ENCODE measurements around the gene RPS6KA5.

RPS6KA5 gene

DNA sequence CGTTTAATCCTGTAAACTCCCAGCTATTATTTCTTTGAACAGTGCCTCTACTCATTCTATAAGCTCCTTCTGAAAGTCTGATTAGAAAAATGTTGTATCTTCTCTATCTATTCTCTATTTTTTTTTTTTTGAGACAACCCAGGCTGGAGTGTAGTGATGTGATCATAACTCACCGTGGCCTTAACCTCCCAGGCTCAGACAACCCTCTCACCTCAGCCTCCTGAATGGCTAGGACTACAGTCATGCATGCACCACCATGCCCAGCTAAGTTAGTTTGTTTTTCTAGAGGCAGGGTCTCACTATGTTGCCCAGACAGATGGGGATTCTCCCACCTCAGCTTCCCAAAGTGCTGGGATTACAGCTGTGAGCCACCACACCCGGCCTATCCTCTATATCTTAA lies 66.6 kb downstream of the RPS6KA5 start:
- TF ChIP-seq, protein P1, sequence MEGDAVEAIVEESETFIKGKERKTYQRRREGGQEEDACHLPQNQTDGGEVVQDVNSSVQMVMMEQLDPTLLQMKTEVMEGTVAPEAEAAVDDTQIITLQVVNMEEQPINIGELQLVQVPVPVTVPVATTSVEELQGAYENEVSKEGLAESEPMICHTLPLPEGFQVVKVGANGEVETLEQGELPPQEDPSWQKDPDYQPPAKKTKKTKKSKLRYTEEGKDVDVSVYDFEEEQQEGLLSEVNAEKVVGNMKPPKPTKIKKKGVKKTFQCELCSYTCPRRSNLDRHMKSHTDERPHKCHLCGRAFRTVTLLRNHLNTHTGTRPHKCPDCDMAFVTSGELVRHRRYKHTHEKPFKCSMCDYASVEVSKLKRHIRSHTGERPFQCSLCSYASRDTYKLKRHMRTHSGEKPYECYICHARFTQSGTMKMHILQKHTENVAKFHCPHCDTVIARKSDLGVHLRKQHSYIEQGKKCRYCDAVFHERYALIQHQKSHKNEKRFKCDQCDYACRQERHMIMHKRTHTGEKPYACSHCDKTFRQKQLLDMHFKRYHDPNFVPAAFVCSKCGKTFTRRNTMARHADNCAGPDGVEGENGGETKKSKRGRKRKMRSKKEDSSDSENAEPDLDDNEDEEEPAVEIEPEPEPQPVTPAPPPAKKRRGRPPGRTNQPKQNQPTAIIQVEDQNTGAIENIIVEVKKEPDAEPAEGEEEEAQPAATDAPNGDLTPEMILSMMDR (IDR thresholded peaks at IDR 0.05; ENCODE audit: insufficient read depth, low read depth, low read length, missing control alignments), result no peak
- H3K4me3 ChIP-seq (ENCODE audit: low read depth, low read length), result no peak overlapping the region
- DNase-seq (ENCODE audit: low read depth), result no peak

DNA sequence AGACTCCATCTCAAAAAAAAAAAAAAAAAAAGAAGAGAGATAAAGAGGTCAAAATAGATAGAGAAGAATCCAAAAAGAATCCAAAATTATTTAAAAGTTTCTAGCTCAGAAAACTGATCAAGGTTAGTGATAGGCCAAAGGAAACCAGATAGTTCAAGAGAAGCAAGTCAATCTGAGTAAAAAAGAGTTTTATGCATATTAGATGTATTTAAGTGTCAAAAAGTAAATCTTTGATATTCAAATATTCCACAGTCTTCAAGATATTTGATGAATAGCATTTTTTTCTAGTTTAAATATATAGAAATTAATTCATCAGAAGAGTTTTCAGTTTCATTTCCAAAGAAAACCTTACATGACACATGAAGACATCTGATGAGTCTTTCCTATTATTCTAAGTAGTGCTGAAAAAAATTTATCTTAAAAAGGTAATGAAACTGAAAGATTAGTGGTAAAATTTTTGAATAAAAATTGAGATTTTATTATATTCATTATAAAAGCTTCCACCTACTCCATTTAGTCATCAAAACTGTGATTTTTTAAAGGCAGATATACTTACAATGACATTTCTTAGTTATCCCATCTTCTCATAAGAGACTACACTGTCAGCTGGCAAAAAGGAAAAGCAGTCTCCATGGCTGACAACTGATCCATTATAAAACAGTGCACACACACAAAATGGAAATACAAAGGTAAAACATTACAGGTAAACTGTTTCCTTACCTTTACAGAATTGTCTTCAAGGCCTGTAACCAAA lies 68.6 kb downstream of the RPS6KA5 start:
- no peak for DNase-seq (ENCODE audit: low read depth)
- H3K4me3 ChIP-seq (ENCODE audit: low read depth, low read length), result no peak overlapping the region
- TF ChIP-seq, protein P1 (IDR thresholded peaks at IDR 0.05; ENCODE audit: insufficient read depth, low read depth, low read length, missing control alignments), result no peak

DNA sequence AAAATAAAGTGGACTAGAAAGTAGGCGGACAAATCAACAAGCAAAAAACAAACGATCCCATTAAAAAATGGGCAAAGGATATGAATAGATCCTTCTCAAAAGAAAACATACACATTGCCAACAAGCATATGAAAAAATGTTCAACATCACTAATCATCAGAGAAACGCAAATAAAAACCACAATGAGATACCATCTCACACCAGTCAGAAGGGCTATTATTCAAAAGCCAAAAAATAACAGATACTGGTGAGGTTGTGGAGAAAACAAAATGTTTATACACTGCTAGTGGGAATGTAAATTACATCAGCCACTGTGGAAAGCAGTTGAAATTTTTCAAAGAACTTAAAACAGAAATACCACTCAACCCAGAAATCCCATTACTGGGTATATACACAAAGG lies 70.3 kb downstream of the RPS6KA5 start:
- DNase-seq (ENCODE audit: low read depth), result no peak
- TF ChIP-seq, protein P1 (IDR thresholded peaks at IDR 0.05; ENCODE audit: insufficient read depth, low read depth, low read length, missing control alignments), result no peak
- no peak overlapping the region for H3K4me3 ChIP-seq (ENCODE audit: low read depth, low read length)

DNA sequence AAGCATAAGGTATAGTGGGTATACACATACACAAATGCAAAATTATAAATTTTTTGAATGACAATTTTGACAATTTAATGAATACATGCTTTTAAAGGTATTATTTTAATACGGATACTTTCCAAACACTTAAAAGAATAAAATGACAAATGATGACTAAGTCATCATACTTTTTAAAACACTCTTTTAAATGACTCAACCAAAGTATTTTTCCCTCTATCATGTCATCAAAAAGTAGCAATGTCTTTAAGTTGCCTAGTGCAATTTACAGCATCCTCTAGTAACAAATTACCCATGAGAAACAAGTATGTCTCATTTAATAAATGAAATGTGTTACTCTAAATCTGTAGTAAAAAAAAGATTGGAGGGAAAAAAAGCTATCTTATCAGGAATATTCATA lies 73.3 kb downstream of the RPS6KA5 start:
- TF ChIP-seq, protein P1 (IDR thresholded peaks at IDR 0.05; ENCODE audit: insufficient read depth, low read depth, low read length, missing control alignments), result no peak
- DNase-seq (ENCODE audit: low read depth), result no peak
- no peak overlapping the region for H3K4me3 ChIP-seq (ENCODE audit: low read depth, low read length)

DNA sequence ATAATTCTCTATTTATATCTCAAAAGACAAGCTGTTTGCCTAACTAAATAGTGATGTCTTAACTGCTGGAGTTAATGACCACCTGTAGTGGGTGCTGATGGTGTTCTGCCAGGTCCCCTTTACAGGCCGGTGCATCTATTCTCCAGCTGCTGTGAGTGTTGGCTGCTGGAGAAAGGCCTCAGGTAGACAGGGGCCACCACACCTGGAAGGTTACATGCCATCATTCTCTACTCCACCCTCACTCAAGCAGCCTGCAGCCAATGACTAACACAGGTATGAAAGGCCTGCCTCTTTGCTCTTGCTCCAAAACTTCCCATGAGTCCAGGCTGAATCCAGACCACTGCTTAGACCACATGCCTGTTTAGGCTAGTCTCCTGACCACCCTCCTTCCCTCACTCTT lies 73.9 kb downstream of the RPS6KA5 start:
- H3K4me3 ChIP-seq (ENCODE audit: low read depth, low read length), result no peak overlapping the region
- TF ChIP-seq, protein P1 (IDR thresholded peaks at IDR 0.05; ENCODE audit: insufficient read depth, low read depth, low read length, missing control alignments), result no peak
- DNase-seq (ENCODE audit: low read depth), result peak; percentile 20

DNA sequence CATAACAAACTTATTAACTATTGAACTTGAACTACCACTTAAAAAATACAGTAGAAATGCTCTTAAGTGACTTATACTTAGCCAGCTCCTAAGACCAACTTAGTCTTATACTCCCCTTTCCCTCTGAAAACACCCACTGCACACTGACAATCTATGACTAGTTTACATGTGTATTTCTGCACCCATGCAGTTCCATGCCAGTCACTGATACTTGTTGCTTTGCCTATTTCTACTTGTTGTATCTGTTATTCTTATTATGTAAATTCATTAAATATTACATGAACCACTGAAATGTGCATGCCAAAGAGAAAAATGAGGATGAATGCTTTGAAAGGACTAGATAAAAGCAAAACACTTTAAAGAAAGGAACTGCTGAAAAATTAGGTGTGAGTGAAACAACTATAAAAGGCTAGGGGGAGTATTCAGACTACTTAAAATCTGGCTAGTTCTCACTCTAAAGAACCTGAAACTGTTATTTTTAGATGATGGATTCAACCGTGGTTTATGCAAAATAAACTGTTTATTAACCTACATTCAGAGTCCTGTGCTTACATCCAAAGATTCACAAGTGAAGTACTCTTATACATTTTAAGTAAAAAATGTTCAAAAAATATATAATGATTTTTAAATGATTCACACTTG lies 74.7 kb downstream of the RPS6KA5 start:
- DNase-seq (ENCODE audit: low read depth), result peak; percentile 45
- H3K4me3 ChIP-seq (ENCODE audit: low read depth, low read length), result no peak overlapping the region
- TF ChIP-seq, protein P1 (IDR thresholded peaks at IDR 0.05; ENCODE audit: insufficient read depth, low read depth, low read length, missing control alignments), result no peak
